ENCODE measurements around the gene CNOT6L. TPM values are rescaled to one million over a fixed set of nuclear protein-coding genes. Genes with fewer than 3 reads are reported as not detected.
"Not testable (repeated sequence)": the region's sequence is repeated elsewhere in the genome, so short reads cannot be mapped to it uniquely, and the experiment has no call there.

CNOT6L gene
- polyA plus RNA-seq, 2 of the 4 experiments (the other 2 are of a cell fraction) = 5.8 to 8.7 TPM

DNA sequence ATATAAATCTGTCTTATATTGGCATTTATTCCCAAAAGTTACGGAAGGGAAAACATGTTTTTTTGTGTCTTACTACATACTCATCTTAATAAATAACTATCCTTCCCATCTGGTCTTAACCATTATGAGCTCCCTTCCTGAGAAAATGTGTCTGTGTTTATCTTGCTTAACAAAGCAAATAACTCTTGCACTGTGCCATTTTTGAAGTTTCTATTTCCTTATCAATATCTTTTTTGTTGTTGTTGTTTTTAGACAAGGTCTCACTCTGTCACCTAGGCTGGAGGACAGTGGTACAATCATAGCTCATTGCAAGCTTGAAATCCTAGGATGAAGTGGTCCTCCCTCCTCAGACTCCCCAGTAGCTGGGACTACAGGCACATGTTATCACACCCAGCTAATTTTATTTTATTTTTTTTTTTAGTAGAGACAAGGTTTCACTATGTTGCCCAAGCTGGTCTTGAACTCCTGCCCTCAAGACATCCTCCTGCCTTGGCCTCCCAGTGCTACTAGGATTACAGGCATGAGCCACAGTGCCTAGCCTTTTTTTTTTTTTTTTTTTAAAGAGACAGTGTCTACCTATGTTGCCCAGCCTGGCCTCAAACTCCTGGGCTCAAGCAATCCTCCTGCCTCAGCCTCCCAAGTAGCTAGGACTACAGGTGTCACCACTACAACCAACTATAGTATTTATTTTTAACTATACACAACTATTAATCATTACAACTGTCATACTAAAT is 36.9 kb downstream of the CNOT6L start:
- 86% methylated on average over 1 of the region's 1 CpG for WGBS (ENCODE audit: missing lambda C conversion rate)

GRCh38 chr4:77780762-77781161 is 38.4 kb downstream of the CNOT6L start:
- FAIRE-seq; ATAC-seq; H3K4me2 ChIP-seq; DNase-seq (ENCODE audit: low read depth in 1 of 2, low spot score in 1 of 2); H3K27ac ChIP-seq; H3K4me3 ChIP-seq; POLR2A ChIA-PET; H3K9me3 ChIP-seq; H3K4me1 ChIP-seq: not testable (repeated sequence)
- WGBS (ENCODE audit: missing lambda C conversion rate) = 88% methylated on average over 2 of the region's 2 CpGs
- CTCF ChIA-PET = interaction anchor here (1.3 kb wide), 1 partner anchor 55 kb away, joined by 3 read pairs; no protein-coding TSS in a partner anchor

More for the DNA sequence above, 36.9 kb downstream of the CNOT6L start:
- ATAC-seq (no peak), FAIRE-seq (no peak), DNase-seq (ENCODE audit: low read depth in 1 of 2, low spot score in 1 of 2) (no peak)
- ChIA-PET POLR2A (no interaction called here), CTCF (interaction anchor here (0.6 kb wide), 1 partner anchor 21 kb away, joined by 3 read pairs; no protein-coding TSS in a partner anchor)
- H3K4me3 ChIP-seq = no peak overlapping the region
- TF ChIP-seq MAZ (IDR thresholded peaks at IDR 0.05; ENCODE audit: borderline replicate concordance, low read depth, low read length) = no peak
- no peak for TF ChIP-seq E2F6 (IDR thresholded peaks at IDR 0.05; ENCODE audit: borderline replicate concordance, low read depth)
- no peak for TF ChIP-seq BCL3 (IDR thresholded peaks at IDR 0.05)
- TF ChIP-seq EHMT2 (IDR thresholded peaks at IDR 0.05; ENCODE audit: low read depth) = no peak
- TF ChIP-seq EP300 (IDR thresholded peaks at IDR 0.05) = no peak
- no peak for TF ChIP-seq NFE2L2 (conservative IDR thresholded peaks at IDR 0.05; ENCODE audit: low read length)
- TF ChIP-seq SREBF2 (IDR thresholded peaks at IDR 0.05) = no peak
- TF ChIP-seq RFX5 (IDR thresholded peaks at IDR 0.05) = no peak
- no peak for TF ChIP-seq CBX2 (IDR thresholded peaks at IDR 0.05; ENCODE audit: borderline replicate concordance, low read depth)
- TF ChIP-seq ZFP36 (IDR thresholded peaks at IDR 0.05; ENCODE audit: borderline replicate concordance, partially characterized antibody) = no peak
- no peak for TF ChIP-seq FOXS1 (CRISPR knock-in tag; IDR thresholded peaks at IDR 0.05)
- TF ChIP-seq, protein P1, sequence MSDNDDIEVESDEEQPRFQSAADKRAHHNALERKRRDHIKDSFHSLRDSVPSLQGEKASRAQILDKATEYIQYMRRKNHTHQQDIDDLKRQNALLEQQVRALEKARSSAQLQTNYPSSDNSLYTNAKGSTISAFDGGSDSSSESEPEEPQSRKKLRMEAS (IDR thresholded peaks at IDR 0.05) = no peak
- TF ChIP-seq FOSB (CRISPR knock-in tag; IDR thresholded peaks at IDR 0.05) = no peak
- no peak for TF ChIP-seq ZC3H11A (IDR thresholded peaks at IDR 0.05)
- TF ChIP-seq, protein P2, sequence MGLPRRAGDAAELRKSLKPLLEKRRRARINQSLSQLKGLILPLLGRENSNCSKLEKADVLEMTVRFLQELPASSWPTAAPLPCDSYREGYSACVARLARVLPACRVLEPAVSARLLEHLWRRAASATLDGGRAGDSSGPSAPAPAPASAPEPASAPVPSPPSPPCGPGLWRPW (IDR thresholded peaks at IDR 0.05) = no peak
- TF ChIP-seq NPAS2 (CRISPR knock-in tag; IDR thresholded peaks at IDR 0.05; ENCODE audit: borderline replicate concordance) = no peak
- TF ChIP-seq JUN (IDR thresholded peaks at IDR 0.05) = no peak
- TF ChIP-seq, protein P3, sequence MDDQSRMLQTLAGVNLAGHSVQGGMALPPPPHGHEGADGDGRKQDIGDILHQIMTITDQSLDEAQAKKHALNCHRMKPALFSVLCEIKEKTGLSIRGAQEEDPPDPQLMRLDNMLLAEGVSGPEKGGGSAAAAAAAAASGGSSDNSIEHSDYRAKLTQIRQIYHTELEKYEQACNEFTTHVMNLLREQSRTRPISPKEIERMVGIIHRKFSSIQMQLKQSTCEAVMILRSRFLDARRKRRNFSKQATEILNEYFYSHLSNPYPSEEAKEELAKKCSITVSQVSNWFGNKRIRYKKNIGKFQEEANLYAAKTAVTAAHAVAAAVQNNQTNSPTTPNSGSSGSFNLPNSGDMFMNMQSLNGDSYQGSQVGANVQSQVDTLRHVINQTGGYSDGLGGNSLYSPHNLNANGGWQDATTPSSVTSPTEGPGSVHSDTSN (IDR thresholded peaks at IDR 0.05) = no peak
- no peak for TF ChIP-seq KDM5A (IDR thresholded peaks at IDR 0.05)
- H3K27ac ChIP-seq = no peak overlapping the region
- H3K4me1 ChIP-seq = 0 out of 3 replicates have a peak, but pooled peaks cover 6% of the 10 kb centered on the region
- H3K4me2 ChIP-seq = no peak overlapping the region
- H3K9me3 ChIP-seq = no peaks in the 10 kb centered on the region
